Neural progenitor cell (in vitro differentiated cells): ENCODE data around the gene CERS6.

Experiments used
- EZH2 ChIP-seq: fragments of 200-600 bp; sonication (generic); IDR thresholded peaks from 2 replicates; pipeline ENCODE4 v1.6.1; 2017; ENCODE audit warnings: antibody characterized with exemption, mild to moderate bottlenecking, moderate library complexity
- EZH2phosphoT487 ChIP-seq: fragments of 200-600 bp; sonication (generic); IDR thresholded peaks from 2 replicates; pipeline ENCODE4 v1.6.1; 2017; ENCODE audit warnings: antibody characterized with exemption
- TF ChIP-seq, protein P1 (sequence below): fragments of 200-600 bp; sonication (generic); IDR thresholded peaks from 2 replicates; pipeline ENCODE4 v1.5.1; 2017; ENCODE audit warnings: antibody characterized with exemption, mild to moderate bottlenecking

GRCh38 chr2:168649105-168649504 lies 193.0 kb downstream of the CERS6 start:
- TF ChIP-seq, protein P1, sequence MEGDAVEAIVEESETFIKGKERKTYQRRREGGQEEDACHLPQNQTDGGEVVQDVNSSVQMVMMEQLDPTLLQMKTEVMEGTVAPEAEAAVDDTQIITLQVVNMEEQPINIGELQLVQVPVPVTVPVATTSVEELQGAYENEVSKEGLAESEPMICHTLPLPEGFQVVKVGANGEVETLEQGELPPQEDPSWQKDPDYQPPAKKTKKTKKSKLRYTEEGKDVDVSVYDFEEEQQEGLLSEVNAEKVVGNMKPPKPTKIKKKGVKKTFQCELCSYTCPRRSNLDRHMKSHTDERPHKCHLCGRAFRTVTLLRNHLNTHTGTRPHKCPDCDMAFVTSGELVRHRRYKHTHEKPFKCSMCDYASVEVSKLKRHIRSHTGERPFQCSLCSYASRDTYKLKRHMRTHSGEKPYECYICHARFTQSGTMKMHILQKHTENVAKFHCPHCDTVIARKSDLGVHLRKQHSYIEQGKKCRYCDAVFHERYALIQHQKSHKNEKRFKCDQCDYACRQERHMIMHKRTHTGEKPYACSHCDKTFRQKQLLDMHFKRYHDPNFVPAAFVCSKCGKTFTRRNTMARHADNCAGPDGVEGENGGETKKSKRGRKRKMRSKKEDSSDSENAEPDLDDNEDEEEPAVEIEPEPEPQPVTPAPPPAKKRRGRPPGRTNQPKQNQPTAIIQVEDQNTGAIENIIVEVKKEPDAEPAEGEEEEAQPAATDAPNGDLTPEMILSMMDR, result no peak
- TF ChIP-seq EZH2 (no peak), EZH2phosphoT487 (no peak)
